Activated CD8-positive, alpha-beta T cell treated with anti-CD3 and anti-CD28 coated beads, Interleukin-2, amount 10 ng/mL, durations not matched to agents 7 days and 5 days (primary cell): ENCODE results near the gene STIM1. TPM values are rescaled to one million over a fixed set of nuclear protein-coding genes. Genes with fewer than 3 reads are reported as not detected.

ENCODE experiments used
- ATAC-seq: fragments of 150-1000 bp; cut with Tn5 transposase; one replicate; pipeline ENCODE4 v1.10.0; 2021; ENCODE audit warnings: moderate library complexity
- CTCF ChIA-PET: fragments of 350-600 bp; sonication (Branson Sonifier 250); formaldehyde crosslinking; loops from one replicate; lab custom pipeline; 2021; ENCODE audit warnings: antibody characterized with exemption; lab: Charles Lee
- POLR2A ChIA-PET: fragments of 350-600 bp; sonication (Branson Sonifier 250); formaldehyde crosslinking; loops from one replicate; lab custom pipeline; 2021; ENCODE audit warnings: antibody characterized with exemption; lab: Charles Lee
- DNase-seq: peaks from one replicate; pipeline ENCODE4 v3.0.0-alpha.2; 2020
- H3K27ac Mint-ChIP-seq: one replicate; pipeline ENCODE4 v1.8.0; 2021; ENCODE audit warnings: mild to moderate bottlenecking, mixed read lengths
- H3K27me3 Mint-ChIP-seq: one replicate; pipeline ENCODE4 v1.8.0; 2021; ENCODE audit warnings: low read depth, mixed read lengths
- H3K36me3 Mint-ChIP-seq: one replicate; pipeline ENCODE4 v1.8.0; 2021; ENCODE audit warnings: low read depth, mixed read lengths
- H3K4me1 Mint-ChIP-seq: one replicate; pipeline ENCODE4 v1.8.0; 2021; ENCODE audit warnings: low read depth, mixed read lengths
- H3K4me3 Mint-ChIP-seq: one replicate; pipeline ENCODE4 v1.8.0; 2021; ENCODE audit warnings: mild to moderate bottlenecking, mixed read lengths
- H3K9me3 Mint-ChIP-seq: one replicate; pipeline ENCODE4 v1.8.0; 2022; ENCODE audit warnings: mixed read lengths; ENCODE audit not compliant: insufficient read depth
- total RNA-seq, 2 experiments: library from RNA; stranded (reverse); gene quantifications; one replicate each; pipeline ENCODE4 v1.2.3, GENCODE V29; 2021

Gene STIM1
- total RNA-seq, 2 experiments from 2014 or later: 97.3 to 104 TPM

DNA sequence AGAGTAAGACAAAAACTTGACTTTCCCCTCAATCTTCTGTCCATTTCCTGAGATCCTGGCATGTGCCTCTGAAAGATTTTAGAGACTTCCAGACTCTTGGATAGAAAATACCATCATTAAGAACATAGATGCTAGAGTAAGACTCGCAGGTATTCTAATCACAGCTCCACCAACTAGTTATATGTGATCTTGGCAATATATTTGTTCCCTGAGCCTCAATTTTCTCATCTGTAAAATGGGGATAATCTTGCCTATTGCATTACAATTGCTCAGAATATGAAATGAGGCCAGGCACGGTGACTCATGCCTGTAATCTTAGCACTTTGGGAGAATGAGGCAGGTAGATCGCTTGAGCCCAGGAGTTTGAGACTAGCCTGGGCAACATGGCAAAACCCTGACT is 25.4 kb upstream of the STIM1 start:
- CTCF ChIA-PET: interaction anchor here (0.7 to 19.3 kb wide), 4 partner anchors 11 to 242 kb away, joined by 3 to 458 read pairs (median 8); partner anchors contain the start of genes RHOG and STIM1
- ATAC-seq (no peak), DNase-seq (no peak)
- Mint-ChIP-seq H3K4me1 (peaks cover 70% of the 10 kb centered on the region), H3K4me3 (no peak overlapping the region), H3K36me3 (peaks cover 83% of the 10 kb centered on the region), H3K27me3 (no peaks in the 10 kb centered on the region), H3K9me3 (no peaks in the 10 kb centered on the region), H3K27ac (no peak overlapping the region)
- POLR2A ChIA-PET: interaction anchor here (1.3 to 4.4 kb wide), 3 partner anchors 10 to 24 kb away, joined by 3 to 22 read pairs (median 20); partner anchors contain the start of genes RHOG and STIM1

DNA sequence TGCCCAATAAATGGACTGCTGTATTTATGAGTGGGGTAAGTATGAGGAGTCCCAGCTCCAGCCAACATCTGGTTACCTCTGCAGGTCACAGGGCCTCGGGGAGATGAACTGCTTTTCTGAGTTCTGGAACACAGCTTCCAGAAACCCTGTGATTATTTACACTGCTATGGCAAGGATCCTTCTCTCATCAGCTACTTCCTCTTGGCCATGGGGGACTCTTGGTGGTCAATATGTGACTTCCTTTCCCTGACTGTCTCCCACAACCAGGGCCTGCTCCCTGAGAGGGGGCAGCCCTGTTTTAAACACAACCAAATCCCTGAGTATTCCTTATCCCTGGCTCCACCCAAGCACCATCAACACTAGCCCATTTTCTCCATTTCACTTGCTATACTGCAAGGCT is 24.7 kb upstream of the STIM1 start:
- ChIA-PET POLR2A (interaction anchor here (1.3 to 4.4 kb wide), 3 partner anchors 10 to 23 kb away, joined by 3 to 22 read pairs (median 20); partner anchors contain the start of genes RHOG and STIM1), CTCF (interaction anchor here (0.9 to 19.3 kb wide), 5 partner anchors 11 to 242 kb away, joined by 3 to 458 read pairs (median 12); partner anchors contain the start of genes PGAP2, RHOG and STIM1)
- peak overlapping the region; percentile 73 for H3K27ac Mint-ChIP-seq
- H3K27me3 Mint-ChIP-seq: no peaks in the 10 kb centered on the region
- no peak overlapping the region for H3K4me3 Mint-ChIP-seq
- ATAC-seq (no peak), DNase-seq (no peak)
- no peaks in the 10 kb centered on the region for H3K9me3 Mint-ChIP-seq
- H3K36me3 Mint-ChIP-seq: peaks cover 83% of the 10 kb centered on the region
- peaks cover 70% of the 10 kb centered on the region for H3K4me1 Mint-ChIP-seq

DNA sequence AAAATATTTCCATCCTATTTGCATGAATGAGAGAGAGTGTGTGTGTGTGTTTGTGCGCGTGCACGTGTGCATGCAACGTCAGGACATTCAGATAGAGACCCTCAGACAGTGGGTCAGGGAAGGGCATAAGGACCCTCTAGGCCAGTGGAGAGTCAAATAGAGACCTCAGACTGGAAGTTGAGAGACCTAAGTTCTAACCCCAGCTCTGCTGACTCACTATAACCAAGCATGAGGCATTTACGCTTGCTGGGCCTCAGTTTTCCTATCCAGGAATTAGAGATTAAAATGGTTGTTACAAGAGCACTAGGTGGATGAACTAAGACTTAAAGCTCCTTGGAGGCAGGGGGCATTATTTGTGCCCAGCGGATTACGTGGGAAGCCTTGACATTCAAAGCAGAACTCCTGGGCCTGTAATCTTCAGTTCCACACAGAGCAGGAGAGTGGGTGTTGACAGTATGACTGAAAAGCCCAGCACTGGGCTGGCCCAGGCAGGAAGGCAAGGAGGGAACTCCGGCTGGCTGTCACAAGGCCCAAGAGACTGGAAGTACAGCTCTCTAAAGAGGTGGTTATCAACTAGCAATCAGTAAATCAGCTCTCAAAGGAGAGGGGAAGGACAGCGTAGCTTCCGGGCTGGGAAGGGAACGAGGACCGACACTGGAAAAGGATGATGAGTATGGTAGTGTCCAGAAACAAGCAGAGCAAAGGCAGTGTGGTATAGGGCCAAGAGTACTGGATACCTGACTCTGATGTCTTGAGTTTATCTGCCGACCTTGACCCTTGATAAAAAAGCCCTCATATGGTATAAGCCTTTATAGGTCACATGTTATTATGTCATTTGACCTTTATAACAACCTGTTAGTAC is 23.9 kb upstream of the STIM1 start:
- ATAC-seq (no peak), DNase-seq (no peak)
- Mint-ChIP-seq H3K4me1 (peaks cover 69% of the 10 kb centered on the region), H3K9me3 (no peaks in the 10 kb centered on the region), H3K4me3 (no peak overlapping the region), H3K27ac (peak overlapping the region; percentile 73), H3K36me3 (peaks cover 81% of the 10 kb centered on the region), H3K27me3 (no peaks in the 10 kb centered on the region)
- ChIA-PET POLR2A (interaction anchor here (1.5 to 4.4 kb wide), 3 partner anchors 9 to 23 kb away, joined by 4 to 22 read pairs (median 20); partner anchors contain the start of genes RHOG and STIM1), CTCF (interaction anchor here (1.1 to 19.3 kb wide), 4 partner anchors 10 to 241 kb away, joined by 4 to 458 read pairs (median 14); partner anchors contain the start of genes PGAP2, RHOG and STIM1)

GRCh38 chr11:3832816-3833215 is 22.6 kb upstream of the STIM1 start:
- no peak overlapping the region for H3K4me3 Mint-ChIP-seq

GRCh38 chr11:3833449-3833848 is 22.0 kb upstream of the STIM1 start:
- Mint-ChIP-seq H3K27ac (peak overlapping the region; percentile 84), H3K27me3 (no peaks in the 10 kb centered on the region), H3K36me3 (peaks cover 78% of the 10 kb centered on the region), H3K4me1 (peaks cover 78% of the 10 kb centered on the region), H3K9me3 (no peaks in the 10 kb centered on the region), H3K4me3 (no peak overlapping the region)
- ATAC-seq (no peak), DNase-seq (no peak)
- POLR2A ChIA-PET: interaction anchor here (1.3 to 4.4 kb wide), 2 partner anchors 8 to 21 kb away, joined by 3 to 20 read pairs; partner anchors contain the start of gene STIM1
- CTCF ChIA-PET: interaction anchor here (0.6 to 19.3 kb wide), 4 partner anchors 8 to 239 kb away, joined by 3 to 458 read pairs (median 11); partner anchors contain the start of gene STIM1

More at GRCh38 chr11:3832816-3833215, 22.6 kb upstream of the STIM1 start:
- Mint-ChIP-seq H3K27me3 (no peaks in the 10 kb centered on the region), H3K36me3 (peaks cover 78% of the 10 kb centered on the region), H3K27ac (peak overlapping the region; percentile 74), H3K4me1 (peaks cover 72% of the 10 kb centered on the region), H3K9me3 (no peaks in the 10 kb centered on the region)
- ATAC-seq: no peak
- DNase-seq: no peak
- POLR2A ChIA-PET: interaction anchor here (1.5 to 4.4 kb wide), 3 partner anchors 8 to 21 kb away, joined by 4 to 22 read pairs (median 20); partner anchors contain the start of genes RHOG and STIM1
- CTCF ChIA-PET: interaction anchor here (0.6 to 19.3 kb wide), 4 partner anchors 8 to 240 kb away, joined by 3 to 458 read pairs (median 11); partner anchors contain the start of gene STIM1

DNA sequence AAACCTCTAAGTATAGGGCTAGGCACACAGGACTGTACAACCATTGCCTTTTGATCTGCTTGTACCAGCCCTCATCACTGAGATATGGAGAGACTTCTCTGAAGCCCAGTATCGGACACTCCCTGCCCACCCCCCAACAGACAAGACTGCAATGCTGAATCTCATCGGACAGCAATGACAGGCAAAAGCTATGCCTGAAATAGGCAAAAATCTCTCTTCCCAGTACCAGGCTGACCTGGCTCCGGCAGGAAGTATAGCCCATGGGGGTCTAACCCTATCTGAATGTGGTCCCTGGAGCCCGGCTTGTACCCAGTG is 21.2 kb upstream of the STIM1 start:
- Mint-ChIP-seq H3K9me3 (no peaks in the 10 kb centered on the region), H3K4me1 (peaks cover 85% of the 10 kb centered on the region), H3K4me3 (peak overlapping the region; percentile 61), H3K36me3 (peaks cover 85% of the 10 kb centered on the region), H3K27me3 (no peaks in the 10 kb centered on the region), H3K27ac (peak overlapping the region; percentile 84)
- CTCF ChIA-PET: interaction anchor here (3.2 to 19.3 kb wide), 2 partner anchors 20 to 238 kb away, joined by 17 to 458 read pairs; partner anchors contain the start of gene STIM1
- POLR2A ChIA-PET: interaction anchor here (1.3 to 4.4 kb wide), 2 partner anchors 9 to 20 kb away, joined by 3 to 20 read pairs; partner anchors contain the start of gene STIM1
- no peak for DNase-seq
- ATAC-seq: no peak

DNA sequence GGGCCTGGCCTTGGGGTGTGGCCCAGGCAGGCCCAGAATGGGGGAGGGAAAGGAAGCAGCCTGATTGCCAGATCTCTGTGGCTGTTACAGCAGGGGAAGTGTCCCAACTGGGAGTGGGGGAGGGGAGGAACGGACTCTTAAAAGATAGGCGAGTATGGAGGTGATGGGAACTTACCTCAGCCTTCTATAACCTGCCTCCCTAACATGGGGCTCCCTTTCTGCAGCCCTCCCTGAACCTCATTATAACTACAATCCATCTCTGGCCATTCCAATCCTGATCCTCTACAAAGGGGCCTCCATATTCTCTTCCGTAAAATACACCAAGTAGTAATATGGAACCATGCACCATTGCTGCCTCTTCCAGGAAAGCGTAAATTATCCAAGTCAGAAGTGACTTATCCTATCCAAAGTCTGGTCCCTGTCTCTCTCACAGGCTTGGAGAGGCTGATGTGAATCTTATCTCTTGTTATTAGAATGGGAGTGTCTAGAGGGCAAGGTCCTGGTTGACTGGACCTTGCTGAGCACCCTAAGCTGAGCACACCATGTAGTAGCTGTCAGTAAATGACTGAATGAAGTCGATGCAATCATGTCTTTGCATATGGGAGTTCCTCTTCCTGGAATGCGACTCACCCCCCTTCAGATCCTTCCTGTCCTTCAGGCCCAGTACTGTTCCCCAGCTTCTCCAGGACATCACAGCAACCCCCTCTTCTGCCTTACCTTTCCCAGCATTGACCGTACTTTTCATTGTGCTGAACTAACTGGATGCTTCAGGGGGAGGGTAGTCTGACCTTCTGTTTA is 20.6 kb upstream of the STIM1 start:
- peaks cover 86% of the 10 kb centered on the region for H3K36me3 Mint-ChIP-seq
- no peak for DNase-seq
- ATAC-seq: no peak
- ChIA-PET CTCF (interaction anchor here (1.0 to 19.3 kb wide), 8 partner anchors 8 to 238 kb away, joined by 3 to 458 read pairs (median 16); partner anchors contain the start of genes PGAP2 and STIM1), POLR2A (interaction anchor here (1.0 to 8.2 kb wide), 3 partner anchors 19 to 226 kb away, joined by 3 to 234 read pairs (median 20); partner anchors contain the start of gene STIM1)
- H3K4me3 Mint-ChIP-seq: peak overlapping the region; percentile 61
- peak overlapping the region; percentile 84 for H3K27ac Mint-ChIP-seq
- H3K9me3 Mint-ChIP-seq: no peaks in the 10 kb centered on the region
- peaks cover 86% of the 10 kb centered on the region for H3K4me1 Mint-ChIP-seq
- no peaks in the 10 kb centered on the region for H3K27me3 Mint-ChIP-seq

DNA sequence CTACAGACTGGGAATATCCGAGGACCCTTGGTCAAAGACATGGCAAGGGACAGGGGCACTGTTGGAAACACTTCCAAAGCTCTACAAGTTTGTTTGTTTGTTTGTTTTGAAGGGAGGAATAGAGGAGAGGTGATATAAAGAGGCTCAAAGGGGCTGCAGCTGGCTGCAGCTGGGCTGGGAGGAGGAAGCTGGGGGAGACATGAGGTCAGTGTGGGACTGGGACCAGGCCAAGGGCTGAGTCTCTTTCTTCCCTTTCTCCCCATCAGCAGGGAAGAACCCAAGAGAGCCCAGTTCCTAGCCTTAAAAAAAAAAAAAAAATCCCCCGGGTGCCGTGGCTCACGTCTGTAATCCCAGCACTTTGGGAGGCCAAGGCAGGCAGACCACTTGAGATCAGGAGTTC is 19.7 kb upstream of the STIM1 start:
- Mint-ChIP-seq H3K4me3 (peak overlapping the region; percentile 92), H3K27ac (peak overlapping the region; percentile 84), H3K9me3 (no peaks in the 10 kb centered on the region), H3K4me1 (peaks cover 82% of the 10 kb centered on the region), H3K27me3 (no peaks in the 10 kb centered on the region), H3K36me3 (peaks cover 84% of the 10 kb centered on the region)
- CTCF ChIA-PET: interaction anchor here (1.0 to 19.3 kb wide), 7 partner anchors 9 to 237 kb away, joined by 3 to 458 read pairs (median 15); partner anchors contain the start of genes PGAP2 and STIM1
- DNase-seq (no peak), ATAC-seq (no peak)
- POLR2A ChIA-PET: interaction anchor here (1.0 to 8.2 kb wide), 2 partner anchors 20 to 225 kb away, joined by 3 to 234 read pairs; partner anchors contain the start of gene STIM1

GRCh38 chr11:3836903-3837302 is 18.6 kb upstream of the STIM1 start:
- DNase-seq: peak; percentile 75
- Mint-ChIP-seq H3K36me3 (peaks cover 72% of the 10 kb centered on the region), H3K27ac (peak overlapping the region; percentile 90), H3K4me1 (peaks cover 75% of the 10 kb centered on the region), H3K9me3 (no peaks in the 10 kb centered on the region), H3K4me3 (peak overlapping the region; percentile 92), H3K27me3 (no peaks in the 10 kb centered on the region)
- ChIA-PET POLR2A (interaction anchor here (8.2 kb wide), 1 partner anchor 18 kb away, joined by 234 read pairs; the partner anchor contains the start of gene STIM1), CTCF (interaction anchor here (1.0 to 19.3 kb wide), 9 partner anchors 12 to 259 kb away, joined by 3 to 458 read pairs (median 7); partner anchors contain the start of genes PGAP2 and STIM1)
- peak; percentile 5 for ATAC-seq

DNA sequence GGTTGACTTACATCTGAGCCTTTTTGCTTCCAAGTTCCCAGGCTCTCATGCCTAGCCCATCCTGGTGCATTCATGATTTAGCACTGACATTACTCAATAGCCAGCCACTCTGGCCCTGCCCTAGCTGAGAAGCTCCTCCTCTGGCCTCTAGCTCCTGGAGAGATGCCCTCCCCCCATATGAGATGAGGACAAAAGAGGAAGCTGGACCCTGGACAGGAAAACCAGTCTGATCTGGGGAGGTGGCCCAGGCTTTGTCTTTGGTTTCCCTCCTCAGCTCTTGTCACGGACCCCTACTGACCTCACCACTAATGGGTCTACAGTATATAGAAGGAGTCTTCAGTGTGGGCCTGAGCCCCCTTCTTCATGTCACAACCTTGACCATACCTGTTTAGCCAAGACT is 17.7 kb upstream of the STIM1 start:
- no peaks in the 10 kb centered on the region for H3K27me3 Mint-ChIP-seq
- H3K4me1 Mint-ChIP-seq: peaks cover 70% of the 10 kb centered on the region
- ATAC-seq: no peak
- H3K9me3 Mint-ChIP-seq: no peaks in the 10 kb centered on the region
- peaks cover 67% of the 10 kb centered on the region for H3K36me3 Mint-ChIP-seq
- peak overlapping the region; percentile 92 for H3K27ac Mint-ChIP-seq
- DNase-seq: no peak
- ChIA-PET POLR2A (interaction anchor here (4.5 to 8.2 kb wide), 2 partner anchors 12 to 18 kb away, joined by 18 to 234 read pairs; partner anchors contain the start of gene STIM1), CTCF (interaction anchor here (1.0 to 19.3 kb wide), 7 partner anchors 13 to 235 kb away, joined by 3 to 458 read pairs (median 20); partner anchors contain the start of genes PGAP2 and STIM1)
- H3K4me3 Mint-ChIP-seq: peak overlapping the region; percentile 92
